ENCODE measurements around the gene HHIPL2.

DNA sequence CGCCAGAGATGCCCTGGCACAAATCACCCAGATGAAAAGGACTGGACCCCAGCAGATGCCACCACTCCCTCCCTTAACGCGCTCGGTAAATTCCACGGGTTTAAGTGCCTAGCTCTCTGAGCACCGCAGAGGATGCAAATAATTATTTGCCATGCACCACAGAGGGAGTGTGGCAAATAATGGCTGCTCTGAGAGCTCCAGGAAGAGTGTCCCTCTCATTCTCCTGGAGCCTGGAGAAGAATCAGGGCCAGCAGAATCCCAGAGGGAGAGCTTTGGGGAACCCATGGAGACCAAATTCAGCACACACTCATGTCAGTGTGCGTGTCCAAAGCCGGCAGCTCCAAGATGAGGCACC, 667 bp downstream of the HHIPL2 start:
- TF ChIP-seq, protein P1, sequence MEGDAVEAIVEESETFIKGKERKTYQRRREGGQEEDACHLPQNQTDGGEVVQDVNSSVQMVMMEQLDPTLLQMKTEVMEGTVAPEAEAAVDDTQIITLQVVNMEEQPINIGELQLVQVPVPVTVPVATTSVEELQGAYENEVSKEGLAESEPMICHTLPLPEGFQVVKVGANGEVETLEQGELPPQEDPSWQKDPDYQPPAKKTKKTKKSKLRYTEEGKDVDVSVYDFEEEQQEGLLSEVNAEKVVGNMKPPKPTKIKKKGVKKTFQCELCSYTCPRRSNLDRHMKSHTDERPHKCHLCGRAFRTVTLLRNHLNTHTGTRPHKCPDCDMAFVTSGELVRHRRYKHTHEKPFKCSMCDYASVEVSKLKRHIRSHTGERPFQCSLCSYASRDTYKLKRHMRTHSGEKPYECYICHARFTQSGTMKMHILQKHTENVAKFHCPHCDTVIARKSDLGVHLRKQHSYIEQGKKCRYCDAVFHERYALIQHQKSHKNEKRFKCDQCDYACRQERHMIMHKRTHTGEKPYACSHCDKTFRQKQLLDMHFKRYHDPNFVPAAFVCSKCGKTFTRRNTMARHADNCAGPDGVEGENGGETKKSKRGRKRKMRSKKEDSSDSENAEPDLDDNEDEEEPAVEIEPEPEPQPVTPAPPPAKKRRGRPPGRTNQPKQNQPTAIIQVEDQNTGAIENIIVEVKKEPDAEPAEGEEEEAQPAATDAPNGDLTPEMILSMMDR (IDR thresholded peaks at IDR 0.05): no peak
- no peak for TF ChIP-seq ZFX (IDR thresholded peaks at IDR 0.05; ENCODE audit: borderline replicate concordance)

All from 22Rv1 (cell line).